HCT116 (cell line): ENCODE results near the gene MYH10. TPM values are rescaled to one million over a fixed set of nuclear protein-coding genes. Genes with fewer than 3 reads are reported as not detected.

Experiments used
- ATAC-seq: fragments of 200-7000 bp; cut with Tn5 transposase; 2 replicates; pipeline ENCODE4 v1.9.1; 2020; ENCODE audit warnings: mild to moderate bottlenecking, moderate library complexity
- BruUV-seq: library from RNA; stranded (reverse); fragments of 400-500 nt; replicated peaks from 2 replicates; lab custom pipeline; 2021; lab: Mats Ljungman, UMichigan
- CTCF ChIA-PET: fragments of 300-600 bp; sonication (Branson Sonifier 250); formaldehyde crosslinking; loops from one replicate; lab custom pipeline; 2021; ENCODE audit warnings: antibody characterized with exemption; lab: Charles Lee
- POLR2A ChIA-PET: fragments of 300-600, 350-600 bp; sonication (Branson Sonifier 250); formaldehyde crosslinking; loops from one replicate; lab custom pipeline; 2021; ENCODE audit warnings: antibody characterized with exemption; lab: Charles Lee
- RAD21 ChIA-PET, 2 experiments: fragments of 300-600 bp; sonication (Branson Sonifier 250); formaldehyde crosslinking; loops; one replicate each; lab custom pipeline; 2023; ENCODE audit warnings: low total read pairs in 2 of 2; ENCODE audit not compliant: uncharacterized antibody in 2 of 2, unreplicated experiment in 2 of 2, low non-redundant PET in 1 of 2; lab: Charles Lee
- DNase-seq: peaks from one replicate; pipeline ENCODE4 v3.0.0-alpha.2; 2010; ENCODE audit warnings: low read depth, low spot score
- H2AFZ ChIP-seq: fragments of 200-600 bp; shearing (Covaris generic), sonication (generic); 2 replicates; pipeline ENCODE4 v1.6.1; 2017; ENCODE audit warnings: low read depth, mixed run types, mixed read lengths, antibody characterized with exemption, low read length; ENCODE audit not compliant: poor library complexity, severe bottlenecking
- H3K27ac ChIP-seq: 2 replicates; pipeline ENCODE4 v1.5.1; 2012; ENCODE audit warnings: low read depth, low read length
- H3K27me3 ChIP-seq: fragments of 200-600 bp; sonication (generic); 2 replicates; pipeline ENCODE4 v1.6.1; 2016; ENCODE audit warnings: mixed run types, low read length, mixed read lengths; ENCODE audit not compliant: insufficient read depth
- H3K36me3 ChIP-seq, 2 experiments: fragments of 200-500 bp in 1 of 2; fragments of 200-600 bp in 1 of 2; sonication (Bioruptor generic) in 1 of 2; sonication (generic) in 1 of 2; 2 replicates each; pipeline versions ENCODE4 v1.5.1 to v1.6.1; 2014 to 2016; ENCODE audit warnings: low read length in 2 of 2, inconsistent platforms in 1 of 2, mixed read lengths in 1 of 2, mixed run types in 1 of 2; ENCODE audit not compliant: insufficient read depth in 2 of 2, control insufficient read depth in 1 of 2
- H3K4me1 ChIP-seq, 2 experiments: fragments of 200-600 bp in 1 of 2; sonication (generic) in 1 of 2; 2 replicates each; pipeline versions ENCODE4 v1.5.1 to v1.6.1; 2012 to 2017; ENCODE audit warnings: low read length in 2 of 2, inconsistent platforms in 1 of 2, mild to moderate bottlenecking in 1 of 2, mixed read lengths in 1 of 2, mixed run types in 1 of 2, moderate library complexity in 1 of 2; ENCODE audit not compliant: insufficient read depth in 2 of 2, control insufficient read depth in 1 of 2
- H3K4me2 ChIP-seq: fragments of 200-600 bp; sonication (generic); 2 replicates; pipeline ENCODE4 v1.6.1; 2017; ENCODE audit warnings: mixed run types, low read length, mixed read lengths
- H3K4me3 ChIP-seq, 2 experiments: fragments of 200-600 bp in 1 of 2; sonication (generic) in 1 of 2; replicated peaks in 1 of 2; 2 replicates each; pipeline ENCODE4 v1.5.1; 2011 to 2016; ENCODE audit warnings: low read length in 2 of 2, control low read depth in 1 of 2, low read depth in 1 of 2, mild to moderate bottlenecking in 1 of 2, mixed read lengths in 1 of 2, mixed run types in 1 of 2
- H3K79me2 ChIP-seq: fragments of 200-600 bp; sonication (generic); 2 replicates; pipeline ENCODE4 v1.6.1; 2017; ENCODE audit warnings: mild to moderate bottlenecking, mixed run types, low read length, moderate library complexity, mixed read lengths; ENCODE audit not compliant: insufficient read depth
- H3K9ac ChIP-seq: fragments of 200-600 bp; sonication (generic); 2 replicates; pipeline ENCODE4 v1.6.1; 2016; ENCODE audit warnings: low read length, mixed read lengths
- H3K9me2 ChIP-seq: fragments of 200-600 bp; sonication (generic), shearing (Covaris generic); 2 replicates; pipeline ENCODE4 v1.6.1; 2017; ENCODE audit warnings: mixed run types, mild to moderate bottlenecking, moderate library complexity; ENCODE audit not compliant: insufficient read depth
- H3K9me3 ChIP-seq, 2 experiments: fragments of 200-500 bp in 1 of 2; fragments of 200-600 bp in 1 of 2; sonication (Bioruptor generic) in 1 of 2; sonication (generic) in 1 of 2; 2 replicates each; pipeline ENCODE4 v1.6.1; 2014 to 2017; ENCODE audit warnings: low read length in 2 of 2, mixed read lengths in 2 of 2, inconsistent platforms in 1 of 2, low read depth in 1 of 2, mild to moderate bottlenecking in 1 of 2, mixed run types in 1 of 2, moderate library complexity in 1 of 2; ENCODE audit not compliant: control insufficient read depth in 1 of 2, insufficient read depth in 1 of 2
- H4K20me1 ChIP-seq: fragments of 200-600 bp; sonication (generic), shearing (Covaris generic); 2 replicates; pipeline ENCODE4 v1.6.1; 2017; ENCODE audit warnings: mixed run types, mild to moderate bottlenecking, moderate library complexity; ENCODE audit not compliant: insufficient read depth
- CBX3 ChIP-seq: IDR thresholded peaks from 2 replicates; pipeline ENCODE4 v1.6.1; 2012; ENCODE audit warnings: low read depth
- CEBPB ChIP-seq: IDR thresholded peaks from 2 replicates; pipeline ENCODE4 v1.6.1; 2012; ENCODE audit warnings: low read depth
- ELF1 ChIP-seq: IDR thresholded peaks from 2 replicates; pipeline ENCODE4 v1.6.1; 2012; ENCODE audit warnings: low read depth, borderline replicate concordance
- EZH2 ChIP-seq: fragments of 200-600 bp; sonication (generic); IDR thresholded peaks from 2 replicates; pipeline ENCODE4 v1.6.1; 2017; ENCODE audit warnings: antibody characterized with exemption, mixed run types
- EZH2phosphoT487 ChIP-seq: fragments of 200-600 bp; IDR thresholded peaks from 2 replicates; pipeline ENCODE4 v1.6.1; 2018; ENCODE audit warnings: antibody characterized with exemption, borderline replicate concordance
- FOSL1 ChIP-seq: IDR thresholded peaks from 2 replicates; pipeline ENCODE4 v1.6.1; 2012; ENCODE audit warnings: low read depth
- JUND ChIP-seq: IDR thresholded peaks from 2 replicates; pipeline ENCODE4 v1.6.1; 2012
- POLR2A ChIP-seq: IDR thresholded peaks from 2 replicates; pipeline ENCODE4 v1.7.0; 2011; ENCODE audit warnings: borderline replicate concordance; ENCODE audit not compliant: insufficient read depth, insufficient read length; ENCODE audit errors: extremely low read depth
- POLR2AphosphoS5 ChIP-seq: IDR thresholded peaks from 2 replicates; pipeline ENCODE4 v1.6.1; 2011; ENCODE audit warnings: mild to moderate bottlenecking, low read depth, low read length, moderate library complexity
- RAD21 ChIP-seq: IDR thresholded peaks from 2 replicates; pipeline ENCODE4 v1.6.1; 2012; ENCODE audit warnings: low read depth, mild to moderate bottlenecking
- SIN3A ChIP-seq: IDR thresholded peaks from 2 replicates; pipeline ENCODE4 v1.6.1; 2012; ENCODE audit warnings: low read depth
- SRF ChIP-seq: IDR thresholded peaks from 2 replicates; pipeline ENCODE4 v1.6.1; 2012; ENCODE audit warnings: low read depth
- TCF7L2 ChIP-seq: IDR thresholded peaks from 2 replicates; pipeline ENCODE4 v1.7.0; 2011; ENCODE audit warnings: borderline replicate concordance, inconsistent platforms; ENCODE audit not compliant: insufficient read depth, insufficient read length; ENCODE audit errors: extremely low read depth
- intact Hi-C: fragments of 100-400 bp; cut with micrococcal nuclease; formaldehyde crosslinking; loops from 2 replicates; pipeline ENCODE4 v1.10.0; 2022
- total RNA-seq: library from RNA; stranded (reverse); gene quantifications from one replicate; pipeline ENCODE4 v1.2.1, GENCODE V29; 2021; ENCODE audit not compliant: unreplicated experiment
- TF ChIP-seq, protein P1 (sequence below): IDR thresholded peaks from 2 replicates; pipeline ENCODE4 v1.6.1; 2012
- TF ChIP-seq, protein P2 (sequence below), 3 experiments: fragments of 200-600 bp in 1 of 3; sonication (generic) in 1 of 3; IDR thresholded peaks in 2 of 3; conservative IDR thresholded peaks in 1 of 3; 2 replicates each; pipeline ENCODE4 v1.5.1; 2012 to 2017; ENCODE audit warnings: low read depth in 2 of 3, low read length in 2 of 3, antibody characterized with exemption in 1 of 3, borderline replicate concordance in 1 of 3, control low read depth in 1 of 3, mild to moderate bottlenecking in 1 of 3, mixed read lengths in 1 of 3, mixed run types in 1 of 3, moderate library complexity in 1 of 3; ENCODE audit not compliant: insufficient read depth in 1 of 3
- TF ChIP-seq, protein P3 (sequence below): IDR thresholded peaks from 2 replicates; pipeline ENCODE4 v1.6.1; 2012; ENCODE audit warnings: low read depth
- TF ChIP-seq, protein P4 (sequence below): IDR thresholded peaks from 2 replicates; pipeline ENCODE4 v1.6.1; 2011; ENCODE audit warnings: mild to moderate bottlenecking, low read length, moderate library complexity; ENCODE audit not compliant: insufficient replicate concordance; ENCODE audit errors: extremely low read depth

The MYH10 gene
- total RNA-seq, 1 experiment from 2014 or later: 39.2 TPM

DNA sequence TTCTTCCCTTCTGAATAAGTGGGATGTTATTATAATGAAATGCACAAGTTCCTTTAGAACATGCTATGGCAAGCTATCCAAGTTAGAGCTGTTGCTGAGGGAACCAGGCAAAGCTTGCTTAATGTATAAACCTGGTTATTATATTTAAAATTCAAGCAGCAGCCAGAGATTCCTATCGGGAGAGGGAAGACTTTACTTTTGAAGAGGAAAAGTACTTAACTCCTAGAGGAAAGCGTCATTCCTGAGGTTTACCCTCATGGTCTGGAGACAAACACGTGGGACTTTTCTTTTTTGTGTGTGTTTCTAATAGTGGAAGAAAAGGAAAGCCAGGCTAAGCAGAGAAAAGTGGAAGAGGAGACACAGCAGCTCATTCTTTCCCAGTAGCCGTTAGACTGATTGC, 39.9 kb upstream of the MYH10 start:
- no peaks in the 10 kb centered on the region for H3K9me3 ChIP-seq
- H3K4me2 ChIP-seq: no peak overlapping the region
- no peaks in the 10 kb centered on the region for H3K36me3 ChIP-seq
- no peaks in the 10 kb centered on the region for H3K79me2 ChIP-seq
- DNase-seq (no peak), ATAC-seq (no peak)
- intact Hi-C loops: no loop called here
- POLR2A ChIA-PET: no interaction called here
- no peaks in the 10 kb centered on the region for H3K9me2 ChIP-seq
- H3K27ac ChIP-seq: no peak overlapping the region
- no TSS peak for BruUV-seq
- H3K9ac ChIP-seq: no peak overlapping the region
- RAD21 ChIA-PET: no interaction called here
- no peaks in the 10 kb centered on the region for H4K20me1 ChIP-seq
- CTCF ChIA-PET: no interaction called here
- no peak overlapping the region for H2AFZ ChIP-seq
- no peaks in the 10 kb centered on the region for H3K4me1 ChIP-seq
- no peaks in the 10 kb centered on the region for H3K27me3 ChIP-seq
- H3K4me3 ChIP-seq: no peak overlapping the region
- TF ChIP-seq, protein P1, sequence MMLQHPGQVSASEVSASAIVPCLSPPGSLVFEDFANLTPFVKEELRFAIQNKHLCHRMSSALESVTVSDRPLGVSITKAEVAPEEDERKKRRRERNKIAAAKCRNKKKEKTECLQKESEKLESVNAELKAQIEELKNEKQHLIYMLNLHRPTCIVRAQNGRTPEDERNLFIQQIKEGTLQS: no peak
- TF ChIP-seq, protein P2, sequence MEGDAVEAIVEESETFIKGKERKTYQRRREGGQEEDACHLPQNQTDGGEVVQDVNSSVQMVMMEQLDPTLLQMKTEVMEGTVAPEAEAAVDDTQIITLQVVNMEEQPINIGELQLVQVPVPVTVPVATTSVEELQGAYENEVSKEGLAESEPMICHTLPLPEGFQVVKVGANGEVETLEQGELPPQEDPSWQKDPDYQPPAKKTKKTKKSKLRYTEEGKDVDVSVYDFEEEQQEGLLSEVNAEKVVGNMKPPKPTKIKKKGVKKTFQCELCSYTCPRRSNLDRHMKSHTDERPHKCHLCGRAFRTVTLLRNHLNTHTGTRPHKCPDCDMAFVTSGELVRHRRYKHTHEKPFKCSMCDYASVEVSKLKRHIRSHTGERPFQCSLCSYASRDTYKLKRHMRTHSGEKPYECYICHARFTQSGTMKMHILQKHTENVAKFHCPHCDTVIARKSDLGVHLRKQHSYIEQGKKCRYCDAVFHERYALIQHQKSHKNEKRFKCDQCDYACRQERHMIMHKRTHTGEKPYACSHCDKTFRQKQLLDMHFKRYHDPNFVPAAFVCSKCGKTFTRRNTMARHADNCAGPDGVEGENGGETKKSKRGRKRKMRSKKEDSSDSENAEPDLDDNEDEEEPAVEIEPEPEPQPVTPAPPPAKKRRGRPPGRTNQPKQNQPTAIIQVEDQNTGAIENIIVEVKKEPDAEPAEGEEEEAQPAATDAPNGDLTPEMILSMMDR (IDR thresholded peaks at IDR 0.05 in 2 of 3, conservative IDR thresholded peaks at IDR 0.05 in 1 of 3; ENCODE audit: borderline replicate concordance in 1 of 3, insufficient read depth in 1 of 3, low read depth in 2 of 3, low read length in 2 of 3): no peak
- no peak for TF ChIP-seq EZH2phosphoT487
- TF ChIP-seq, protein P3, sequence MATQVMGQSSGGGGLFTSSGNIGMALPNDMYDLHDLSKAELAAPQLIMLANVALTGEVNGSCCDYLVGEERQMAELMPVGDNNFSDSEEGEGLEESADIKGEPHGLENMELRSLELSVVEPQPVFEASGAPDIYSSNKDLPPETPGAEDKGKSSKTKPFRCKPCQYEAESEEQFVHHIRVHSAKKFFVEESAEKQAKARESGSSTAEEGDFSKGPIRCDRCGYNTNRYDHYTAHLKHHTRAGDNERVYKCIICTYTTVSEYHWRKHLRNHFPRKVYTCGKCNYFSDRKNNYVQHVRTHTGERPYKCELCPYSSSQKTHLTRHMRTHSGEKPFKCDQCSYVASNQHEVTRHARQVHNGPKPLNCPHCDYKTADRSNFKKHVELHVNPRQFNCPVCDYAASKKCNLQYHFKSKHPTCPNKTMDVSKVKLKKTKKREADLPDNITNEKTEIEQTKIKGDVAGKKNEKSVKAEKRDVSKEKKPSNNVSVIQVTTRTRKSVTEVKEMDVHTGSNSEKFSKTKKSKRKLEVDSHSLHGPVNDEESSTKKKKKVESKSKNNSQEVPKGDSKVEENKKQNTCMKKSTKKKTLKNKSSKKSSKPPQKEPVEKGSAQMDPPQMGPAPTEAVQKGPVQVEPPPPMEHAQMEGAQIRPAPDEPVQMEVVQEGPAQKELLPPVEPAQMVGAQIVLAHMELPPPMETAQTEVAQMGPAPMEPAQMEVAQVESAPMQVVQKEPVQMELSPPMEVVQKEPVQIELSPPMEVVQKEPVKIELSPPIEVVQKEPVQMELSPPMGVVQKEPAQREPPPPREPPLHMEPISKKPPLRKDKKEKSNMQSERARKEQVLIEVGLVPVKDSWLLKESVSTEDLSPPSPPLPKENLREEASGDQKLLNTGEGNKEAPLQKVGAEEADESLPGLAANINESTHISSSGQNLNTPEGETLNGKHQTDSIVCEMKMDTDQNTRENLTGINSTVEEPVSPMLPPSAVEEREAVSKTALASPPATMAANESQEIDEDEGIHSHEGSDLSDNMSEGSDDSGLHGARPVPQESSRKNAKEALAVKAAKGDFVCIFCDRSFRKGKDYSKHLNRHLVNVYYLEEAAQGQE: no peak
- no peak for TF ChIP-seq POLR2AphosphoS5
- TF ChIP-seq EZH2: no peak
- no peak for TF ChIP-seq JUND
- TF ChIP-seq SIN3A: no peak
- TF ChIP-seq CBX3: no peak
- TF ChIP-seq CEBPB: no peak
- TF ChIP-seq ELF1: no peak
- no peak for TF ChIP-seq RAD21
- TF ChIP-seq SRF: no peak
- no peak for TF ChIP-seq TCF7L2
- TF ChIP-seq FOSL1: no peak
- TF ChIP-seq, protein P4, sequence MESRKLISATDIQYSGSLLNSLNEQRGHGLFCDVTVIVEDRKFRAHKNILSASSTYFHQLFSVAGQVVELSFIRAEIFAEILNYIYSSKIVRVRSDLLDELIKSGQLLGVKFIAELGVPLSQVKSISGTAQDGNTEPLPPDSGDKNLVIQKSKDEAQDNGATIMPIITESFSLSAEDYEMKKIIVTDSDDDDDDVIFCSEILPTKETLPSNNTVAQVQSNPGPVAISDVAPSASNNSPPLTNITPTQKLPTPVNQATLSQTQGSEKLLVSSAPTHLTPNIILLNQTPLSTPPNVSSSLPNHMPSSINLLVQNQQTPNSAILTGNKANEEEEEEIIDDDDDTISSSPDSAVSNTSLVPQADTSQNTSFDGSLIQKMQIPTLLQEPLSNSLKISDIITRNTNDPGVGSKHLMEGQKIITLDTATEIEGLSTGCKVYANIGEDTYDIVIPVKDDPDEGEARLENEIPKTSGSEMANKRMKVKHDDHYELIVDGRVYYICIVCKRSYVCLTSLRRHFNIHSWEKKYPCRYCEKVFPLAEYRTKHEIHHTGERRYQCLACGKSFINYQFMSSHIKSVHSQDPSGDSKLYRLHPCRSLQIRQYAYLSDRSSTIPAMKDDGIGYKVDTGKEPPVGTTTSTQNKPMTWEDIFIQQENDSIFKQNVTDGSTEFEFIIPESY: no peak
- TF ChIP-seq POLR2A: no peak
- TF ChIP-seq, all 23 proteins: peak for 0
